Suprapubic skin (tissue), 4 donors: ENCODE results near the gene C21orf91.

Source experiments
- CTCF ChIP-seq, 2 donors: fragments of 200-600 bp in 1 of 2; fragments of 450-650 bp in 1 of 2; sonication (generic) in 1 of 2; IDR thresholded peaks; one replicate each; pipeline ENCODE4 v1.5.1; 2016 to 2019; ENCODE audit warnings: antibody characterized with exemption in 2 of 2, mild to moderate bottlenecking in 1 of 2, moderate library complexity in 1 of 2
- EP300 ChIP-seq: sonication (generic); formaldehyde crosslinking; IDR thresholded peaks from one replicate; pipeline ENCODE4 v1.6.1; 2017; ENCODE audit warnings: antibody characterized with exemption
- POLR2A ChIP-seq, 2 donors: fragments of 450-650 bp; IDR thresholded peaks; one replicate each; pipeline ENCODE4 v1.6.1; 2017; ENCODE audit warnings: antibody characterized with exemption in 2 of 2, mild to moderate bottlenecking in 2 of 2, moderate library complexity in 2 of 2
- POLR2AphosphoS5 ChIP-seq, 3 donors: sonication (generic); formaldehyde crosslinking; IDR thresholded peaks; one replicate each; pipeline ENCODE4 v1.6.1; 2017; ENCODE audit warnings: antibody characterized with exemption in 3 of 3

- TF ChIP-seq CTCF (IDR thresholded peaks at IDR 0.05) (no peak), POLR2AphosphoS5 (IDR thresholded peaks at IDR 0.05) (no peak), EP300 (no peak), POLR2A (IDR thresholded peaks at IDR 0.05) (no peak)
These were observed 25.7 kb downstream of the C21orf91 start for GRCh38 chr21:17793246-17794123.
